M059J (cell line): ENCODE results near the gene MED9. TPM values are rescaled to one million over a fixed set of nuclear protein-coding genes. Genes with fewer than 3 reads are reported as not detected.

Experiments used
- DNase-seq: peaks from one replicate; pipeline ENCODE4 v3.0.0-alpha.2; 2012; ENCODE audit warnings: low read depth
- total RNA-seq: library from RNA; depleted of rRNA; stranded (reverse); fragments of >200 nt; shearing (Covaris generic); gene quantifications from 2 replicates; pipeline ENCODE4 v1.2.3, GENCODE V29; 2014

Gene MED9
- total RNA-seq, 1 experiment from 2014 or later, result 20.8 TPM

DNA sequence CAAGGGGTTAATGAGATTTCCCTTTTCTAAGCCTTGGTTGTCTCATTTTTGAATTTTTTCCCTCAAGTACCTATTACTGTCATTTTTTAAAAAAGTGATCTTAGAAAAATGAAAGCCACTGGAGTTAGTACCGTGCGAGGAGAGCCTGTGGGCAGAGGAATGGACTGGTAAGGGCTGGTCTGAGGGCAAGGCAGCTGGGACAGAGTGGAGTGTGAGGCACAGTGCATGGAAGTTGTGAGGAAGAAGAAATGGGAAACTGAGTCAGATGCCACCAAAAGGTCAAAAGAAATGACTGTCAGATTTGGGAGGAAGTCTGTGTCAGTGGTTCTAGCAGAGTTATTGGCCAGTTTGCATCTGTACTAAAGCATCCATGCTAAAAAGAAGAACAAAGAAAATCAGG lies 11.2 kb downstream of the MED9 start:
- no peak for DNase-seq

DNA sequence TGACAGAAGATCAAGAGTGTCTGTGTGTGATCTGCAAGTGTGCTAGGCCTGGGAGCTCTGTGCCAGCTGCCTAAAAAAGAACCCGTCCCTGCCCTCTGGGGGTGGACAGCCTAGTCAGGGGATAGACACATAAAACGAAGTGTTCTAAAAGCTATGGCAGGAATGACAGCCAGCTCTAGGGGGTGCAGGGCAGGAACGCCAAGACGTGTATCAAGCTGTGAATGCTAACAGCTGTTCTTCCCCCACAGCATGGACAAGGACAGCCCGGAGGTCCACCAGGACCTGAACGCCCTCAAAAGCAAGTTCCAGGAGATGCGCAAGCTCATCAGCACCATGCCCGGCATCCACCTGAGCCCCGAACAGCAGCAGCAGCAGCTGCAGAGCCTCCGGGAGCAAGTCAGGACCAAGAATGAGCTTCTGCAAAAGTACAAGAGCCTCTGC lies 14.3 kb downstream of the MED9 start:
- DNase-seq, result no peak

DNA sequence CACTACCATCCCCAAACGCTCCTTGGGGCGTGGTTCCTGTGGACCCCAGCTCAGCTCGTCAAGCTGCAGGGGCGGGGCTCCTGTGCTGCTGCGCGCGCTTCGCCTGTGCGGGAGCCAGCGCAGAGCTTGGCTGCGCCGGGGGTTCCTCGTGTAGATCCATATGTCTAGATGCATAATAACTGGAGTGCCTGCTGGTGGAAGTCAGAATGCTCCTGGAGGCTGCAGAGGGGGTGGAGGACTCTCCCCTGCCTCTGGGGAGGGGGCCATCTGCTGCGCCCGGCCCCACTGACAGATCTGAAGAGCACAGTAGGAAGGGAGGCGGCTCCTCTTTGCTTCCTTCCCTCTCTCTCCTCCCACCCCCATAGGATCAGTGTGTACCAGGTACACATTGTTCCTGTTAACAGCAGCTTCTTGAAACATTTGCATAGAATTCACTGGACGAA lies 14.8 kb downstream of the MED9 start:
- DNase-seq, result no peak

DNA sequence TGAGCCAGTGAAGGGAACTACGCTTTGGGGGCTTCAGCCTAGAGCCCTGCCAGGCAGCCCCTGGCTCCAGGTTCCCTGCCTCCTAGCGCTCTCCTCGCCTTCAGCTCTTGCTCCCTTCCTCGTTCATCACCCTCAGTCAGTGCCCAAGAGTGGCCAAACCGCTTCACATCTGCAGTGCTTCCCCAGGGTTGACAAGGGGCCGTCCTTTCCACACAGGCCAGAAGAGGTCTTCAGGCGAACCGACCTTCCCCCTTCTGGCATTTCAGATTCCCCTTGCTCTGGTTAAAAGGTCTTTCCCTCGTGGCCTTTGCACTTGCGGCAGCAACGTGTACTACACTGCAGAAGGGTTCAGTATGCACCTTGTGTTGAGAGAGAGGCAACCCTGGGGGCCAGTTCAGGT lies 15.3 kb downstream of the MED9 start:
- no peak for DNase-seq

DNA sequence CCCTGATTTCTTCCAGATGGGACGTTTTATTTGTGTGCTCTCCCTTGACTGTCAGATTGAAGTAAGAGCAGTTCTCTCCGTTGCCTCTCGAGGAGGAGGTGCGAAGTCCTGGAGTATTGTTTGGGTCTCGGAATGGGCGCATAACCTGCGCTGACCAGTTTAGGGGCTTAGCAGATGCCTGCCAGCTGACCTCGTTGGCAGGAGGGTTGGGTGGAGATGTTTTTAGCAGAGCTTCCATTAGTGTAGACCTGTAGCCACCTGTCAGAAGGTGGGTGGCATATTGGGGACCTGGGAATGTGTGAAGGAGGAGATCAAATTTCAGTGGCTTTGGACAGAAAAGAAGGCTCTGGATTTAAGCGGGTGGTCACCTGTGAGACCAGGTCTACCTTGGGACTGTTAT lies 15.8 kb downstream of the MED9 start:
- no peak for DNase-seq

DNA sequence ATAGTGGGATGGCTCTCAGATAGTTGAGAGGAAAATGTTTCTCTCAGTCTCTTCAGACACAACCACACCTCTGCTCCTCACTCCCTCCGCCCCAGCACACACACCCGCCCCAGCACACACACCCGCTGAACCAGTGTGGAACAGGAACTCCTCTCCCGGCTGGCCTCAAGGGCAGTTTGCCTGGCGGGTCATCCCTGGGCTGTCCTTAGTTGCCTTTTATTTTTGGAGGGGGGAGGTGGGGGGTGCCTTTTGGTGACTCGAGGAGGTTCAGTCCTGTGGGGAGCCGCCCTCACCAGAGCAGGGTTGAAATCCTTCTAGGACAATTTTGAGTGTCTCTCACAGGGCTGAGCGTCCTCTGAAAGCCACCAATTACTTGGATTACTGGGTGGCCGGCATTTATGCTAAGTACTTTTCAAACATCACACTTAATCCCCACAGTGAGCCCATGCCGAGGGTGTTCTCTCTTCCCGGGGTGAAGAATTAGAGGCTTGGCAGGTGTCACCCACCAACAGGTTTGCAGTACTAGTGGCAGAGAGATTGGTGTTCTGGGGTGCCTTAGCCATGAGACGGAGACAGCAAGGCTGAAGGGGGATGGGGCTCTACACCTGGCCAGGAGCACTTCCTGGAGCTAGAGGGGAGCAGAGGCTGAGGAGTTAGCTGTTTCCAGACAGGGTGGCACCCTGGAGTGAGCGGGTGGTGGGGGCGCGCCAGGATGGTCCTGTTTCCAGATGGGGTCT lies 16.6 kb downstream of the MED9 start:
- DNase-seq, result peak; percentile 14

DNA sequence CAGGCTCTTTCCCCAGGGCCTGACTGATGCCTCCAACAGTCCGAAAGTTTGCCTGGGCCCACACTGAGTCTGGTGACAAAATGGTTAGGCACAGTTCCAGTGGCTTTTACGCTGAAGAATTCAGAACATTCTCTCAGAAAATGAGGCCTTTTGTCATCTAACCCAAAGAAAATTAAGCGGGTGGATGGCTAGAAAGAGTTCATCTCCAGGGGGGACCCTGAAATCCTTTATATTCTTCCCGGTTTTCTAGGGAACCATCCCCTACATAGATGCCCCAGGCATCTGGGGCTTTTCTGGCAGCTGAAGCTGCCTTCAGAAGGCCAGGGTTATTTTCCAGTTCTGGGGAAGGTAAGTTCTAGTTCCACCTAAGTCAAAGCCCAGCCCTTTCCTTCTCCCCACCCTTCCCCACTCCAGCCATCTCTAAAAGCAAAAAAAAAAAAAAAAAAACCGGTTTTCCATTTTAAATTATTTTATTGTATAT lies 17.2 kb downstream of the MED9 start:
- no peak for DNase-seq

DNA sequence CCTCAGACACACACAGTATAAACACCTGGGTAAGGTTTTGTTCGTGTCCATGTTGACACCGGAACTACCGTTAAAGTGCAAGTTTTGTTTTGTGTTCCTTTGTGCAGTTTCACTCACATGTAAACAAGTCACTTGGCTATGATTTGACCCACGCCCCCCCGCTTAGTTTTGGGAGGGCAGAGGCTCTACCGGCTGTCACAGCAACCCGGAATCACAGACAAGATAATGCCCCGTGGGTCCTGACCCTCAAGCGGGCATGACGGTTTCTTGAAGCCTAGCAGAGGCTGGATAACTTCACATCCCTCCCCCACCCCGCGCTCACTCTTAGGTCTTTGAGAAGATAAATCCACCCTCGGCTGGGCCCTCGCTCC lies 17.7 kb downstream of the MED9 start:
- no peak for DNase-seq

DNA sequence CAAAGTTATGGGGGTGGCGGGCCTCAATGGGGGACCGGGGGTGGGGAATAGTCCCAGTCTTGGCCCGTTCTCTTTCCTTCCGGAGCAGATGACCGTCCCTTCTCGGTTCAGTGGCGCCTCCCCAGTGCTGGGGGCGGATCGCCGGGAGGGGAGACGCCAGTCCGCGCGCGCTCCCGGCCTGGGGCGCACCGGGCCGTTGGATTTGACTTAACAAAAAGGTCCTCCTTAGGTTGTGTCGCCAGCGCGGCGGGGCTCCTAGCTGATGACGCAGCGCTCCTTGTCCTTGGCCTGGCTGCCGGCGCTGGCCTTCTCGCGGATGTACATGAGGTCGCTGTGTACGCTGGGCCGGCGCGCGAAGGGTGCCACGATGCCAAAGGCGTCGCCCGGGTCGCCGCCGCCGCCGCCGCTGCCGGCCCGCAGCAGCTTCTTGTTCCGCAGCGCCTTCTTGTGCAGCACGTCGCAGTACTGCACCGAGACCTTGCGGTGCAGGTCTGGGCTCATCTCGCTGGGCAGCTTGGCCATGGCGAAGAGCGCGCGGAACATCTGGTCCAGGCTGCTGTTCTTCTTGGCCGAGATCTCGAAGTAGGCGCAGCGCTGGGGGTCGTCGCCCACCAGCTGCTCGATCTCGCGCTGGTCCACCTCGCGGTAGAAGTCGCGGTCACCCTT lies 18.2 kb downstream of the MED9 start:
- peak; percentile 58 for DNase-seq

DNA sequence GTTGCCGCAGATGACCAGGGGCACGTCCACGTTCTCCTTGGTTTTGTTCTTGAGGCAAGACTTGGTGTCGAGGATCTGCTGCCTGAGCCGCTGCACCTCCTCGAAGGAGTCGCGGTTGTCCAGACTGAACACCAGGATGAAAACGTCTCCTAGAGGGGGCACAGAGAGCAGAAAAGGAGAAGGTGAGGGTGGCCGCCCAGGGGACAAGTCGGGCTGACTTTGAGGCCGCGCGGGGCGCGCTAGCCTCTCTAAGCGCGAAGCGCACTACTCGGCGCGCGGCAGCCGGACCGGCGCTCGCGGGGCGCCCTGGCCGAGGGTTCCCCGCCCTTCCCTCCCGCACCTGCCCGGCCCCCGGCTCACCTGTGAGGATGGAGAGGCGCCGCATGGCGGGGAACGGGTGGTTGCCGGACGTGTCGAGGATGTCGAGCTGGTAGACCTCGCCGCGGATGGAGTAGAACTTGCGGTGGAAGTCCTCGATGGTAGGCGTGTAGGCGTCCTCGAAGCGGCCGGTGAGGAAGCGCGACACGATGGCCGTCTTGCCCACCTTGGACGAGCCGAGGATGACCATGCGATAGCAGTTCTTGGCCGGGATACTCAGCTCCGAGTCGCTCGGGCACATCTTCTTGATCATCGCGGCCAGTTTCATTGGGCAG lies 18.9 kb downstream of the MED9 start:
- peak; percentile 12 for DNase-seq

DNA sequence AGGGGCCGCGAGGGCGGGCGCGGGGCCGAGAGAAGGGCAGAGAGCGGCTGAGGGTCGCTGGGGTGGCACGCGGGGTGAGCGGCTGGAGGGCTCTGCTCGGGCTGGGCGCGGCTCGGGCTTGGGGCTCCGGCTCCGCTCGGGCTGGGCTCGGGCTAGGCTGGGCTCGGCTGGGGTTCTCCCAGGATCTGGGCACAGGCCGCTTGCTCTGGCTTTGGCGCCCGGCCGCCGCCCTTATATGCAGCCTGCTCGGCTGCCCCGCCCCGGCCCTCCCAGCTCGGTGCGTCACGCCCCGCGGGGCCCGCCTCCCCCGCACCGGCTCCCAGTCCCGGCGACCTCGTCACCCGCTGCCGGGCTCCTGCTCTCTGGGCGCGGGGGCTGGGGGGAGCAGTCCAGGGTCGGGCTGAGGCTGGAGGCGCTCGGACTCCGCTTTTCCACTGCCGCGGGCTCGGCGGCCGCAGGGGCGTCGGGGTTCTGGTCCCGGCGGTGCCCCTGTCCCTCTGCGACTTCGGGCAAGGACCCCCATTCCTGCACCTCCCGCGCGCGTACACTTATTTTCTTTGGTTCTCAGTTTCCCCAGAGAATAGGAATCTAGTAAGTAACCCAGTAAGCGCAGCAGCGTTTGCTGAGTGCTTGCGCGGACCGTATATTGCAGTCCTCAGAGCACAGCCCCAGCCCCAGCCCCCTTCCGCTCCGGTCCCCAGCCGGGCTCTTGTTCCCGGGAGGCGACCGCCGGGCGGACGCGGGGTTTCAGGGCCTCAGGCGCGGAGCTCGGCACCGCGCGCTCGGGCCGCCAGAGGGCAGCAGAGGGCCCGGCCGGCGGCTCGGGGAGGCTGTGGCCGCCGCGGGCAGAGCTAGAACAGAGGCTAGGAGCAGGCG lies 19.6 kb downstream of the MED9 start, which contains the start of gene RASD1:
Gene RASD1 (minus strand): TSS at position 207 of the 876 bp plus-strand sequence. CDS start 214 bp downstream, outside the sequence.
- peak; percentile 81 for DNase-seq

DNA sequence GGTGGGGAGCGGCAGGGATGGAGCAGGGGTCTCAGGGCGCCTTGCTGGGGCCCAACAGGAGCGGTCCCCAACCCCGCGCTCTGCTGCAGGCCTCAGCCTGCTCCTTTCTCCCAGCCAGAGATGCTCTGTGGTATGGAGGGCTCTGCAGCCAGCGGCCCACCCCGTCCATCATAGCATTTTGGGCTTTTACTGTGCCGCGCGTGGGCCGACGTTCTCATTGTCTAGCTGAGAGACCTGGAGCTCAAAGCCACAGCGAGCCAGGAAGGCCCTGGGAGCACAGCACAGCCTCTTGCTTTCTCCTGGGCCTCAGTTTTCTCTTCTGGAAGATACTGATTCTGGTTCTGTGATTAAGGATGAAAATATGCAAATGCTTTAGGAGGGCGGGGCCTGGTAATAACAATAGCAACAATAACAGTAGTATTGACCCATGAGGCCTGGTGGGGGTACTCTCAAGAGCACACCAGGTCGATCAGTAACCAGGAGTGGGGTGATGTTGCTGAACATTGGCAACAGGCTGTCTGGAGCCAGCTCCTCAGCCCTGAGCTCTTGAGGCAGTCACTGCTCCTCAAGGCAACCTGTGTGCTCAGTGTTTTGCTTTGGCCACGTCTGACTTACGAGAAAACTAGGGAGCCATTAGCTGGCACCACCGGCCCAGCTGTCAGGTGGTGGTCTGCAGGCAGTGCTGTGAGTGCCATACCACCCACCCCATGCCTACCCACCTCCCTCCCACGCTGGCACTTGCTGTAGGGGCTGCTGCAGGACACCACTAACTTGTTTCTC lies 20.5 kb downstream of the MED9 start:
- no peak for DNase-seq

DNA sequence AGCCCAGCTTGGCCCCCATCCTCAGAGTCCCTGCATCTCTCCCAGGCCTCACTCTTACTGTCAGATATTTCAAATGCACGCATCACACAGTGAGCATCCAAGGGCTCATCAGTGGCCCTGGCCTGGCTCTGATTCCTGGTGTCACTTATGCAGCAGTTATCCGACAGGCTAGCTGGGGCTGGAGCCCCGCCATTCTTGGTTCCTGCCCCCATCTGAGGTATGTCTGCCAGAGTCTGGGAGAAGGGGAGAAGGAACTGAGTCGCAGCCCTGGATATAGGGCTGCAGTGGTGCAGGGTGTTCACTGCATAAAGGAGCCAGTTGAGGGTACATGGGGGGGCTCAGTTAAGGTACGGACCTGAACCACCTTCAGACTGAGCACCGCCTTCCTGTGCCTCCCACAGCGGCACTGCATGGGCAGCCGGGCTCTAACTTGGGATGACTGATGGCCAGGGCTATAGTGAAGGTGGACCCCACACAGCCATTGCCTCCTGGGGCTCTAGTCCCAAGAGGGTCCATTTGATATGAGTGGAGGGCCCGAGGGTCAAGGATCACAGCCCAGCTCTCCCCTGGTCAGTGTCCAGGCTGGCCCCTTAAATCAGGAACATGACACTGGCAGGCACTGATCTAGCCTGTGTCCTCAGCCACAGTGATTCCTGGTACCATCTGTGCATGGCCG lies 21.2 kb downstream of the MED9 start:
- no peak for DNase-seq

DNA sequence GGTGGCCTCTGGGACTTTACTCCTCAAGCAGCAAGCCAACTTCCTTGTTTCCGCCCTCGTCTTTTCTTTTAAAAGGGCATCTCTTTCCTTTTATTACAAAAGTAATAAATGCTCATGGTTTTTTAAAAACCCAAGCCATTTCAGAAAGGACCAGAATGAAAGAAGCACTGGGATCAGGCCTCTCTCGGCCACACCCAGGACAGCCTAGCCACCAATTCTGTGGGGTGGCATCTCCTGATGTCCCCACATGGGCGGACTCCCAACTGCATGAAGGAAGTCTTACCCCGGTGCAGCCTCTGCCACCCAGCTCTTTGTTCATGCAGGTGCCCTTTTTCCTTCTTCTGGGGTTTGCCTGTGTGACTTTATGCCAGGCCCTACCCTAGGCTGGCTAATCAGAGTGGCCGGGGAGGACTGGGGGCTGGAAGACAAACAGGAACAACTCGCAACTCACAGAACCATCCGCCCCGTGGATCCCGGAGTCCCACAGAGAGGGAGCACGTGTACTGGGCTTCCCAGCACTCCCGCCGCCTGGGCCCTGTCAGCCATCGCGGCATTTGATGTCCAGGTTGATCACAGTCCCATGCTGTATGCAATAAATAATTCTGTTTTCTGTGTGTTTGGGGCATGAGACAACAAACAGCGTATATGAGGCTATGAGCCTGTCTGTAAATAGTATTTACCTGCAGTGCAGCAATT lies 22.0 kb downstream of the MED9 start:
- DNase-seq, result no peak

DNA sequence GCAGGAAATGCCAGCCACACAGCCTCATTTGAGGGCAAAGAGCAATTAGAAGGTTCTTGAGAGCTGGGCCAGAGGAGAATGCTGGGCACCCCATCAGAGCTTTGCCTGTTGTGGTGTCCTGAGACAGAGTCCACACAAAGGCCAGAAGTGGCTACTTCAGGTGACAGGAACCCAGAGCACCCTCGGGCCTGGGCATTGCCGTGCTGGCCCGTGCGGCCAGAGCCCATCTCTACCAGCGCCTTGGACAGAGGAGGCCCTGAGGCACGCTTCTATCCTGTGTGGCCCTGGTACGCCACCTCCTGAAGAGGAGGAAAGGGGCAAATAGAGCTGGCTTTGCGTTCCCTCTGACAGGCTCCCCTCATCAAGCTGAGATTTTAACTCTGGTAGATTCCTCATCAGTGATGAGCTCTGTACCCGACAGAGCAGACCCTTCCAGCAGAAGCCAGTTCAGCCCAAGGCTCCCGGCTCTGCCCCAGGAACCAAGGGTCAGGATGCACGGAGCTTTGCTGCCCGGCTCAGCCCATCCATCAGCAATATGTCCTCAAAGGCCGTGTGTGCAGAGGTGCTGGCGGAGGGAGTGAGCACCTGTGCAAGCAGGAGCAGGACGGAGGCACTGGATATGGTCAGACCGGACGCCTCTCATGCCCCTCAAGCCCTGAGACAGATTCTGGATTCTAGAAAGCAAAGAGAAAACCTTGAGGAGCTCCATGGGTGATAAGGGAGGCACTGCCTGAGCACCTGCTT lies 22.8 kb downstream of the MED9 start:
- no peak for DNase-seq

DNA sequence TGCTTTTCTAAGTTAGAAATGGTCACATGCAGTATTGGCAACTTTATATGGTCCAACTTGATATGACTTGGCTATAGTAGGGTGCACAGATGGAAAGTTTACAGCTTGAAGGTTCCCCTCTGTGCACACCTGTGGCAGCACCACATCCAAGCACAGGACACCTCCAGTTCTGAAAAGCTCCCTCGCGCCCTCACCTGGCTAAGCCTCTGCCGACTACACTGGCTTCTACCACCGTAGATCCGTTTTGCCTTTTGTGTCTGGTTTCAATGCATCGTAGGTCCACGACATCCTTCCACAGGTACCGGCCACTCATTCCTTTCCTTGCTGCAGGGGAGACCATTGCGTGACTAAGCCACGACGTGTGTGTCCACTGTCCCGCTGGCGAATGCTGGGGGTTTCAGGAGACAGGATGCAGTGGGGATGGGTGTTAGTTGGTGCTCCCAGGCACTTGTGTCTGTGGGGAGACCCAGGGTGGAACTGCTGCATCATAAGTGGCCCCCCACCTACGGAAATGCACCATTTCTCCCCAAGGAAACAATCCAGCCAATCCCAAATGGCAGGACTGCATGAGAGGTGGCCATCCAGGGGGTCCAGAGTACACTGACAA lies 24.3 kb downstream of the MED9 start:
- peak; percentile 18 for DNase-seq

DNA sequence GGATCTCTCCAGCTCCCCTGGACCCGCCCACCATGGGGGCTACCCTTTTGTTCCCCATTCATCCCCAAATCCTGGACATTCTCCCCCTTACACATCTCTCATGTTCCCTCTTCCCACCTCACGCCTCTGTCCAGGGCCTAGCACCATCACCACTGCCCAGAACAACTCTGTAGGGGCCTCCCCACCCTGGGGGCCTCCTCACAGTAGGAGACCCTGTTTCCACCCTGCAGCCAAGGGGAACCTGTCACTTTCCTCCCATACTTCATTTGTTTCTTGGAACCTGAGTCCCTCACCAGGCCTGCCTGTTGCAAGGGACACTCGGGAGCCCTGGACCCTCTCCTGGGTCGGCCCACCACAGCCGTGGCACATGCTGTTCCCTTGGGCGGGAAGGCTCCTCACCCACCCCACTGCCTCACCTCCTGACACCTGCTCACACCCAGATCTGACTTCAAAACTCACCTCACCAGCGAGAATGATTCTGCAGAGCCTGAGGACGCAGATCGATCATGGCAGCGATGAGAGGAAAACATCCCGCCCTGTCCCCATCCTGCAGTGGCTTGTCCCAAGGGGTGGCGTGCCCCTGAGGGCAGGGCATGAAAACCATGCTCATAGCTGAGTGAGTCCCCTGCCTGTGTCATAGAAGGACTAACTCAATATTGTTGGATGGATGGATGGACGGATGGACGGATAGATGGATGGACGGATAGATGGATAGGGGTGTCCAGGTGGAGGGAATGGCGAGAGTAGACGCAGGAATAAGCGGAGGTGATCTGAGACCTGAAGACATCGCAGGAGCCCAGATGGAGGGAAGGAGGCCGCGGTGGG lies 26.2 kb downstream of the MED9 start:
- no peak for DNase-seq
